IMR-90 (cell line): ENCODE results near the gene TCOF1. TPM values are rescaled to one million over a fixed set of nuclear protein-coding genes. Genes with fewer than 3 reads are reported as not detected.

Experiments
- ATAC-seq: fragments of 200-7000 bp; cut with Tn5 transposase; 2 replicates; pipeline ENCODE4 v1.9.1; 2020; ENCODE audit warnings: low read depth, mild to moderate bottlenecking, moderate library complexity
- BruUV-seq: library from RNA; stranded (reverse); fragments of 400-500 nt; replicated peaks from 2 replicates; lab custom pipeline; 2021; lab: Mats Ljungman, UMichigan
- CTCF ChIA-PET: fragments of 300-600 bp; formaldehyde crosslinking; extraction: SDS; loops from one replicate; lab custom pipeline; 2021; ENCODE audit warnings: antibody characterized with exemption; lab: Yijun Ruan, JAX
- POLR2A ChIA-PET: fragments of 300-600 bp; sonication (Branson Sonifier 250); formaldehyde crosslinking; loops from one replicate; lab custom pipeline; 2022; ENCODE audit warnings: antibody characterized with exemption; ENCODE audit not compliant: unreplicated experiment; lab: Charles Lee
- DNase-seq: peaks from one replicate; pipeline ENCODE4 v3.0.0; 2013
- H2AFZ ChIP-seq: replicated peaks from 2 replicates; pipeline ENCODE3; 2013; ENCODE audit warnings: low read length, mild to moderate bottlenecking; ENCODE audit not compliant: poor library complexity
- H2AK5ac ChIP-seq: 2 replicates; pipeline ENCODE4 v1.6.1; 2013; ENCODE audit warnings: low read depth, low read length, inconsistent platforms
- H2AK9ac ChIP-seq: replicated peaks from 2 replicates; pipeline ENCODE3; 2013; ENCODE audit warnings: mild to moderate bottlenecking, low read depth, low read length, moderate library complexity; ENCODE audit not compliant: poor library complexity
- H2BK120ac ChIP-seq: 2 replicates; pipeline ENCODE4 v1.6.1; 2013; ENCODE audit warnings: low read depth, low read length, inconsistent platforms
- H2BK15ac ChIP-seq: 3 replicates; pipeline ENCODE4 v1.6.1; 2013; ENCODE audit warnings: low read depth, low read length, inconsistent platforms
- H2BK20ac ChIP-seq: 2 replicates; pipeline ENCODE4 v1.6.1; 2013; ENCODE audit warnings: low read depth, mild to moderate bottlenecking, inconsistent platforms, low read length, moderate library complexity
- H2BK5ac ChIP-seq: 2 replicates; pipeline ENCODE4 v1.6.1; 2013; ENCODE audit warnings: mild to moderate bottlenecking, low read depth, low read length, inconsistent platforms; ENCODE audit not compliant: poor library complexity, severe bottlenecking
- H3K14ac ChIP-seq: replicated peaks from 2 replicates; pipeline ENCODE4 v1.6.1; 2013; ENCODE audit warnings: low read depth, low read length, inconsistent platforms
- H3K18ac ChIP-seq: 2 replicates; pipeline ENCODE4 v1.6.1; 2013; ENCODE audit warnings: low read depth, low read length, control low read depth
- H3K23ac ChIP-seq: 2 replicates; pipeline ENCODE4 v1.6.1; 2013; ENCODE audit warnings: low read depth, low read length, inconsistent platforms
- H3K27ac ChIP-seq: 2 replicates; pipeline ENCODE4 v1.5.1; 2013; ENCODE audit warnings: mild to moderate bottlenecking, control low read depth, low read length; ENCODE audit not compliant: insufficient read depth
- H3K27me3 ChIP-seq: 2 replicates; pipeline ENCODE4 v1.6.1; 2013; ENCODE audit warnings: low read length; ENCODE audit not compliant: control insufficient read depth, insufficient read depth
- H3K36me3 ChIP-seq: 2 replicates; pipeline ENCODE4 v1.6.1; 2013; ENCODE audit warnings: low read length, mixed read lengths; ENCODE audit not compliant: control insufficient read depth, insufficient read depth
- H3K4ac ChIP-seq: 2 replicates; pipeline ENCODE4 v1.6.1; 2013; ENCODE audit warnings: low read depth, low read length, inconsistent platforms
- H3K4me1 ChIP-seq: 2 replicates; pipeline ENCODE4 v1.6.1; 2013; ENCODE audit warnings: low read length, mixed read lengths; ENCODE audit not compliant: control insufficient read depth, insufficient read depth
- H3K4me2 ChIP-seq: 2 replicates; pipeline ENCODE4 v1.6.1; 2013; ENCODE audit warnings: low read depth, mild to moderate bottlenecking, control low read depth, low read length, moderate library complexity
- H3K4me3 ChIP-seq: 2 replicates; pipeline ENCODE4 v1.5.1; 2013; ENCODE audit warnings: low read depth, mild to moderate bottlenecking, control low read depth, low read length, moderate library complexity; ENCODE audit not compliant: insufficient read depth
- H3K56ac ChIP-seq: 2 replicates; pipeline ENCODE4 v1.6.1; 2013; ENCODE audit warnings: low read length, inconsistent platforms; ENCODE audit not compliant: insufficient read depth; ENCODE audit errors: extremely low read depth
- H3K79me1 ChIP-seq, 2 experiments: 2 replicates each; pipeline ENCODE4 v1.6.1; 2013; ENCODE audit warnings: low read length in 2 of 2, inconsistent platforms in 1 of 2, low read depth in 1 of 2
- H3K9ac ChIP-seq: 2 replicates; pipeline ENCODE4 v1.6.1; 2013; ENCODE audit warnings: low read depth, low read length, control low read depth
- H3K9me1 ChIP-seq: 2 replicates; pipeline ENCODE4 v1.6.1; 2013; ENCODE audit warnings: low read length, inconsistent platforms; ENCODE audit not compliant: insufficient read depth
- H3K9me3 ChIP-seq: 2 replicates; pipeline ENCODE4 v1.6.1; 2013; ENCODE audit warnings: low read length; ENCODE audit not compliant: control insufficient read depth, insufficient read depth
- H4K20me1 ChIP-seq: 2 replicates; pipeline ENCODE4 v1.6.1; 2013; ENCODE audit warnings: low read length, inconsistent platforms; ENCODE audit not compliant: insufficient read depth
- H4K5ac ChIP-seq: 2 replicates; pipeline ENCODE4 v1.6.1; 2013; ENCODE audit warnings: mild to moderate bottlenecking, low read depth, low read length, control low read depth
- H4K8ac ChIP-seq, 2 experiments: 2 replicates each; pipeline ENCODE4 v1.6.1; 2013; ENCODE audit warnings: low read depth in 2 of 2, low read length in 2 of 2, control low read depth in 1 of 2, inconsistent platforms in 1 of 2
- H4K91ac ChIP-seq: 2 replicates; pipeline ENCODE4 v1.6.1; 2013; ENCODE audit warnings: low read depth, low read length, inconsistent platforms; ENCODE audit not compliant: insufficient read depth
- BHLHE40 ChIP-seq: fragments of 150-350 bp; IDR thresholded peaks from 2 replicates; pipeline ENCODE4 v1.6.1; 2016; ENCODE audit warnings: mild to moderate bottlenecking, low read depth, low read length
- CEBPB ChIP-seq: IDR thresholded peaks from 2 replicates; pipeline ENCODE4 v1.6.1; 2012; ENCODE audit warnings: low read depth, low read length, improper control_type of control experiment
- CHD1 ChIP-seq: IDR thresholded peaks from 2 replicates; pipeline ENCODE4 v1.6.1; 2012; ENCODE audit warnings: low read depth, low read length, improper control_type of control experiment
- CTCF ChIP-seq: conservative IDR thresholded peaks from 2 replicates; pipeline ENCODE4 v1.5.1; 2012; ENCODE audit warnings: mild to moderate bottlenecking, low read depth, low read length, improper control_type of control experiment
- FOS ChIP-seq: fragments of 150-350 bp; IDR thresholded peaks from 2 replicates; pipeline ENCODE4 v1.6.1; 2016; ENCODE audit warnings: low read depth, low read length
- MAFK ChIP-seq: IDR thresholded peaks from 2 replicates; pipeline ENCODE4 v1.6.1; 2012; ENCODE audit warnings: low read depth, low read length, improper control_type of control experiment
- MAZ ChIP-seq: IDR thresholded peaks from 2 replicates; pipeline ENCODE4 v1.6.1; 2012; ENCODE audit warnings: low read depth, mild to moderate bottlenecking, low read length, improper control_type of control experiment, moderate library complexity, borderline replicate concordance
- MXI1 ChIP-seq: IDR thresholded peaks from 2 replicates; pipeline ENCODE4 v1.6.1; 2012; ENCODE audit warnings: low read depth, mild to moderate bottlenecking, low read length, moderate library complexity, borderline replicate concordance
- NFE2L2 ChIP-seq: fragments of 150-350 bp; IDR thresholded peaks from 2 replicates; pipeline ENCODE4 v1.6.1; 2016; ENCODE audit warnings: low read depth, mild to moderate bottlenecking, low read length
- POLR2A ChIP-seq: IDR thresholded peaks from 2 replicates; pipeline ENCODE4 v1.6.1; 2012; ENCODE audit warnings: mild to moderate bottlenecking, low read depth, low read length
- RAD21 ChIP-seq: IDR thresholded peaks from 2 replicates; pipeline ENCODE4 v1.6.1; 2012; ENCODE audit warnings: low read length, improper control_type of control experiment
- RFX5 ChIP-seq: IDR thresholded peaks from 2 replicates; pipeline ENCODE4 v1.8.0; 2012; ENCODE audit warnings: low read depth, mild to moderate bottlenecking, low read length, moderate library complexity
- SMC3 ChIP-seq: fragments of 150-350 bp; IDR thresholded peaks from 2 replicates; pipeline ENCODE4 v1.6.1; 2016; ENCODE audit warnings: low read depth, mild to moderate bottlenecking, antibody characterized with exemption, low read length, moderate library complexity
- USF2 ChIP-seq: fragments of 150-350 bp; IDR thresholded peaks from 2 replicates; pipeline ENCODE4 v1.6.1; 2017; ENCODE audit warnings: mild to moderate bottlenecking, antibody characterized with exemption, low read length, low read depth
- WGBS, 2 experiments: methylation state at CpG; one replicate each; pipeline versions ENCODE4 v1.1.5 to v1.1.7; 2013; ENCODE audit warnings: missing lambda C conversion rate in 2 of 2; ENCODE audit not compliant: insufficient read length in 1 of 2; ENCODE audit errors: extremely low coverage in 2 of 2; 5-methylcytosine and 5-hydroxymethylcytosine counted together
- dilution Hi-C: fragments of 300-500 bp; cut with HindIII; formaldehyde crosslinking; loops from one replicate; pipeline ENCODE4 v1.14.3; 2018; ENCODE audit warnings: low sequenced_read_pairs; ENCODE audit not compliant: unreplicated experiment
- in situ Hi-C: fragments of 300-500 bp; cut with MboI; formaldehyde crosslinking; loops from 3 replicates; pipeline ENCODE4 v1.14.3; 2019; ENCODE audit warnings: low sequenced_read_pairs, inconsistent platforms, mixed read lengths
- intact Hi-C: fragments of 100-400 bp; cut with micrococcal nuclease; formaldehyde crosslinking; loops from 2 replicates; pipeline ENCODE4 v1.10.0; 2022
- polyA plus RNA-seq, 3 experiments: library from polyadenylated mRNA; depleted of rRNA; stranded (reverse); fragments of >200 nt; gene quantifications; 2 replicates each; pipeline ENCODE4 v1.2.3, GENCODE V29; 2012; ENCODE audit warnings: low replicate concordance in 1 of 3
- total RNA-seq: library from RNA; depleted of rRNA; stranded (reverse); fragments of >200 nt; gene quantifications from 2 replicates; pipeline ENCODE4 v1.2.3, GENCODE V29; 2012
- TF ChIP-seq, protein P1 (sequence below): fragments of 150-350 bp; IDR thresholded peaks from 2 replicates; pipeline ENCODE4 v1.6.1; 2016; ENCODE audit warnings: low read depth, mild to moderate bottlenecking, low read length, moderate library complexity, borderline replicate concordance

The TCOF1 gene
- total and polyA plus RNA-seq, 2 of the 4 experiments (the other 2 are of a cell fraction), result 18.2 to 19.7 TPM

- Histone ChIP-seq H3K4me2 (no peak overlapping the region), H3K18ac (no peak overlapping the region), H2BK5ac (no peak overlapping the region), H3K14ac (no peak overlapping the region), H2BK15ac (no peak overlapping the region), H3K79me1 (no peaks in the 10 kb centered on the region), H3K9me1 (no peaks in the 10 kb centered on the region), H4K91ac (no peak overlapping the region), H3K36me3 (no peaks in the 10 kb centered on the region), H3K4ac (no peak overlapping the region), H2BK120ac (no peak overlapping the region), H2AFZ (peak overlapping the region; percentile 13), H3K27ac (no peak overlapping the region), H3K9me3 (no peaks in the 10 kb centered on the region), H2AK5ac (peak overlapping the region; percentile 45; the same call in 1 of the 2 replicates), H4K5ac (no peak overlapping the region), H3K23ac (no peak overlapping the region), H3K4me1 (no peaks in the 10 kb centered on the region), H3K9ac (no peak overlapping the region), H3K4me3 (no peak overlapping the region), H3K27me3 (no peaks in the 10 kb centered on the region), H2AK9ac (no peak overlapping the region), H2BK20ac (no peak overlapping the region), H4K20me1 (no peaks in the 10 kb centered on the region), H3K56ac (no peak overlapping the region), H4K8ac (no peak overlapping the region)
- DNase-seq (no peak), ATAC-seq (no peak)
- CTCF ChIA-PET, result no interaction called here
- in situ Hi-C loops (no loop called here), dilution Hi-C loops (no loop called here), intact Hi-C loops (no loop called here)
- POLR2A ChIA-PET, result no interaction called here
- no TSS peak for BruUV-seq
- WGBS, 2 experiments, result no CpG with 5 or more reads among the region's 6 CpGs
- TF ChIP-seq CHD1, result no peak
- TF ChIP-seq, protein P1, sequence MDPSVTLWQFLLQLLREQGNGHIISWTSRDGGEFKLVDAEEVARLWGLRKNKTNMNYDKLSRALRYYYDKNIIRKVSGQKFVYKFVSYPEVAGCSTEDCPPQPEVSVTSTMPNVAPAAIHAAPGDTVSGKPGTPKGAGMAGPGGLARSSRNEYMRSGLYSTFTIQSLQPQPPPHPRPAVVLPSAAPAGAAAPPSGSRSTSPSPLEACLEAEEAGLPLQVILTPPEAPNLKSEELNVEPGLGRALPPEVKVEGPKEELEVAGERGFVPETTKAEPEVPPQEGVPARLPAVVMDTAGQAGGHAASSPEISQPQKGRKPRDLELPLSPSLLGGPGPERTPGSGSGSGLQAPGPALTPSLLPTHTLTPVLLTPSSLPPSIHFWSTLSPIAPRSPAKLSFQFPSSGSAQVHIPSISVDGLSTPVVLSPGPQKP, result no peak
- TF ChIP-seq USF2, result no peak
- no peak for TF ChIP-seq BHLHE40
- TF ChIP-seq POLR2A, result no peak
- TF ChIP-seq RAD21, result no peak
- TF ChIP-seq MAFK, result no peak
- TF ChIP-seq CEBPB, result no peak
- TF ChIP-seq MAZ, result no peak
- TF ChIP-seq FOS, result no peak
- TF ChIP-seq RFX5, result no peak
- no peak for TF ChIP-seq CTCF
- no peak for TF ChIP-seq MXI1
- no peak for TF ChIP-seq SMC3
- no peak for TF ChIP-seq NFE2L2
Observed at GRCh38 chr5:150346592-150346991, 10.9 kb upstream of the TCOF1 start.
